Astrocyte (in vitro differentiated cells and primary cell): ENCODE results near the gene CLASRP. TPM values are rescaled to one million over a fixed set of nuclear protein-coding genes. Genes with fewer than 3 reads are reported as not detected.

Experiments
- DNase-seq: peaks from one replicate; pipeline ENCODE4 v3.0.0-alpha.2; 2010; ENCODE audit warnings: low read depth
- FAIRE-seq: peaks from 2 replicates; lab custom pipeline; 2011; peaks lifted over from hg19 to GRCh38; lab: Jason Lieb, UNC
- H2AFZ ChIP-seq: 2 replicates; pipeline ENCODE4 v1.6.0; 2012; ENCODE audit warnings: low read depth, low read length, inconsistent platforms
- H3K27ac ChIP-seq: 2 replicates; pipeline ENCODE4 v1.5.1; 2011; ENCODE audit warnings: low read depth, low read length, inconsistent platforms
- H3K27me3 ChIP-seq: 2 replicates; pipeline ENCODE4 v1.6.0; 2011; ENCODE audit warnings: low read length, inconsistent platforms; ENCODE audit not compliant: insufficient read depth
- H3K36me3 ChIP-seq: 2 replicates; pipeline ENCODE4 v1.5.1; 2011; ENCODE audit warnings: low read length, inconsistent platforms; ENCODE audit not compliant: insufficient read depth
- H3K4me1 ChIP-seq: 2 replicates; pipeline ENCODE4 v1.5.1; 2011; ENCODE audit warnings: low read length, inconsistent platforms; ENCODE audit not compliant: insufficient read depth
- H3K4me2 ChIP-seq: 2 replicates; pipeline ENCODE4 v1.6.0; 2012; ENCODE audit warnings: low read length, inconsistent platforms
- H3K4me3 ChIP-seq: 2 replicates; pipeline ENCODE4 v1.5.1; 2011; ENCODE audit warnings: low read depth, mild to moderate bottlenecking, low read length, inconsistent platforms; ENCODE audit not compliant: insufficient read depth
- H3K79me2 ChIP-seq: 2 replicates; pipeline ENCODE4 v1.6.0; 2012; ENCODE audit warnings: mild to moderate bottlenecking, low read length, inconsistent platforms; ENCODE audit not compliant: insufficient read depth
- H3K9ac ChIP-seq: 2 replicates; pipeline ENCODE4 v1.6.0; 2012; ENCODE audit warnings: mild to moderate bottlenecking, low read length, inconsistent platforms
- H3K9me3 ChIP-seq: 2 replicates; pipeline ENCODE4 v1.5.1; 2012; ENCODE audit warnings: low read depth, mild to moderate bottlenecking, low read length, inconsistent platforms; ENCODE audit not compliant: insufficient read depth
- H4K20me1 ChIP-seq: 2 replicates; pipeline ENCODE4 v1.6.0; 2012; ENCODE audit warnings: low read length, inconsistent platforms; ENCODE audit not compliant: insufficient read depth
- H3K27ac Mint-ChIP-seq: one replicate; pipeline ENCODE4 v1.8.0; 2021; ENCODE audit warnings: mild to moderate bottlenecking, mixed read lengths; ENCODE audit not compliant: unreplicated experiment
- H3K27me3 Mint-ChIP-seq: one replicate; pipeline ENCODE4 v1.8.0; 2021; ENCODE audit warnings: low read depth, mixed read lengths; ENCODE audit not compliant: unreplicated experiment
- H3K36me3 Mint-ChIP-seq: one replicate; pipeline ENCODE4 v1.8.0; 2021; ENCODE audit warnings: low read depth, mixed read lengths; ENCODE audit not compliant: unreplicated experiment
- H3K4me1 Mint-ChIP-seq: one replicate; pipeline ENCODE4 v1.8.0; 2021; ENCODE audit warnings: low read depth, mixed read lengths; ENCODE audit not compliant: unreplicated experiment
- H3K4me3 Mint-ChIP-seq: one replicate; pipeline ENCODE4 v1.8.0; 2021; ENCODE audit warnings: mild to moderate bottlenecking, moderate library complexity, mixed read lengths; ENCODE audit not compliant: unreplicated experiment
- H3K9me3 Mint-ChIP-seq: one replicate; pipeline ENCODE4 v1.8.0; 2021; ENCODE audit warnings: mild to moderate bottlenecking, mixed read lengths; ENCODE audit not compliant: unreplicated experiment
- EZH2 ChIP-seq: IDR thresholded peaks from 2 replicates; pipeline ENCODE4 v1.6.1; 2012; ENCODE audit warnings: mild to moderate bottlenecking, low read length, inconsistent platforms; ENCODE audit not compliant: insufficient read depth
- total RNA-seq: library from RNA; stranded (reverse); gene quantifications from 2 replicates; pipeline ENCODE4 v1.2.1, GENCODE V29; 2021
- TF ChIP-seq, protein P1 (sequence below): IDR thresholded peaks from 2 replicates; pipeline ENCODE4 v1.5.1; 2011; ENCODE audit warnings: low read depth, mild to moderate bottlenecking, inconsistent platforms, low read length, moderate library complexity; ENCODE audit not compliant: insufficient read depth

The CLASRP gene
- total RNA-seq, 1 donor from 2014 or later, result 45.5 TPM

GRCh38 chr19:45101806-45102205 lies 63.0 kb downstream of the CLASRP start:
- Histone ChIP-seq H3K4me3 (no peak overlapping the region), H4K20me1 (peaks cover 96% of the 10 kb centered on the region), H3K27me3 (no peaks in the 10 kb centered on the region), H3K36me3 (no peaks in the 10 kb centered on the region), H3K27ac (no peak overlapping the region), H3K4me2 (no peak overlapping the region), H3K9me3 (no peaks in the 10 kb centered on the region), H2AFZ (no peak overlapping the region), H3K4me1 (peaks cover 53% of the 10 kb centered on the region), H3K79me2 (peaks cover 97% of the 10 kb centered on the region), H3K9ac (no peak overlapping the region)
- Mint-ChIP-seq H3K4me3 (no peak overlapping the region), H3K36me3 (peaks cover 9% of the 10 kb centered on the region), H3K9me3 (no peaks in the 10 kb centered on the region), H3K27ac (peak overlapping the region; percentile 67), H3K4me1 (peaks cover 52% of the 10 kb centered on the region), H3K27me3 (no peaks in the 10 kb centered on the region)
- FAIRE-seq, result no peak
- TF ChIP-seq, protein P1, sequence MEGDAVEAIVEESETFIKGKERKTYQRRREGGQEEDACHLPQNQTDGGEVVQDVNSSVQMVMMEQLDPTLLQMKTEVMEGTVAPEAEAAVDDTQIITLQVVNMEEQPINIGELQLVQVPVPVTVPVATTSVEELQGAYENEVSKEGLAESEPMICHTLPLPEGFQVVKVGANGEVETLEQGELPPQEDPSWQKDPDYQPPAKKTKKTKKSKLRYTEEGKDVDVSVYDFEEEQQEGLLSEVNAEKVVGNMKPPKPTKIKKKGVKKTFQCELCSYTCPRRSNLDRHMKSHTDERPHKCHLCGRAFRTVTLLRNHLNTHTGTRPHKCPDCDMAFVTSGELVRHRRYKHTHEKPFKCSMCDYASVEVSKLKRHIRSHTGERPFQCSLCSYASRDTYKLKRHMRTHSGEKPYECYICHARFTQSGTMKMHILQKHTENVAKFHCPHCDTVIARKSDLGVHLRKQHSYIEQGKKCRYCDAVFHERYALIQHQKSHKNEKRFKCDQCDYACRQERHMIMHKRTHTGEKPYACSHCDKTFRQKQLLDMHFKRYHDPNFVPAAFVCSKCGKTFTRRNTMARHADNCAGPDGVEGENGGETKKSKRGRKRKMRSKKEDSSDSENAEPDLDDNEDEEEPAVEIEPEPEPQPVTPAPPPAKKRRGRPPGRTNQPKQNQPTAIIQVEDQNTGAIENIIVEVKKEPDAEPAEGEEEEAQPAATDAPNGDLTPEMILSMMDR, result no peak
- no peak for TF ChIP-seq EZH2
- no peak for DNase-seq

- Mint-ChIP-seq H3K4me1 (peaks cover 48% of the 10 kb centered on the region), H3K9me3 (no peaks in the 10 kb centered on the region), H3K27me3 (no peaks in the 10 kb centered on the region), H3K36me3 (peaks cover 7% of the 10 kb centered on the region), H3K27ac (no peak overlapping the region), H3K4me3 (no peak overlapping the region)
- Histone ChIP-seq H3K27ac (no peak overlapping the region), H3K79me2 (peaks cover 95% of the 10 kb centered on the region), H2AFZ (no peak overlapping the region), H3K4me1 (peaks cover 49% of the 10 kb centered on the region), H3K36me3 (no peaks in the 10 kb centered on the region), H3K4me2 (no peak overlapping the region), H4K20me1 (peaks cover 95% of the 10 kb centered on the region), H3K9ac (no peak overlapping the region), H3K9me3 (no peaks in the 10 kb centered on the region), H3K4me3 (no peak overlapping the region), H3K27me3 (no peaks in the 10 kb centered on the region)
- TF ChIP-seq EZH2, result no peak
- TF ChIP-seq, protein P1, result no peak
- DNase-seq (no peak), FAIRE-seq (no peak)
Observed at GRCh38 chr19:45102481-45102880, 63.6 kb downstream of the CLASRP start.

GRCh38 chr19:45103156-45103507 lies 64.3 kb downstream of the CLASRP start:
- no peak overlapping the region for H3K4me3 ChIP-seq
- FAIRE-seq, result no peak
- Mint-ChIP-seq H3K36me3 (peaks cover 7% of the 10 kb centered on the region), H3K4me3 (no peak overlapping the region), H3K27ac (no peak overlapping the region), H3K9me3 (no peaks in the 10 kb centered on the region), H3K4me1 (peaks cover 43% of the 10 kb centered on the region), H3K27me3 (no peaks in the 10 kb centered on the region)
- no peaks in the 10 kb centered on the region for H3K36me3 ChIP-seq
- peaks cover 95% of the 10 kb centered on the region for H3K79me2 ChIP-seq
- H3K9me3 ChIP-seq, result no peaks in the 10 kb centered on the region
- no peaks in the 10 kb centered on the region for H3K27me3 ChIP-seq
- no peak for DNase-seq
- TF ChIP-seq, protein P1, result no peak
- TF ChIP-seq EZH2, result no peak
- H4K20me1 ChIP-seq, result peaks cover 95% of the 10 kb centered on the region
- H3K9ac ChIP-seq, result no peak overlapping the region
- peaks cover 42% of the 10 kb centered on the region for H3K4me1 ChIP-seq
- no peak overlapping the region for H3K27ac ChIP-seq
- no peak overlapping the region for H2AFZ ChIP-seq
- H3K4me2 ChIP-seq, result peak overlapping the region; percentile 59
